Lung microvascular endothelial cell (primary cell): ENCODE measurements around the gene MNX1. TPM values are rescaled to one million over a fixed set of nuclear protein-coding genes. Genes with fewer than 3 reads are reported as not detected.
A peak's percentile ranks its signal among the peaks of the same experiment; 100 is the strongest.

Experiments
- DNase-seq, 2 donors: peaks; one replicate each; pipeline versions ENCODE4 v3.0.0 to v3.0.0-alpha.2; 2010; ENCODE audit warnings: low read depth in 2 of 2
- total RNA-seq: library from RNA; depleted of rRNA; stranded (reverse); fragments of >200 nt; gene quantifications from 2 replicates; pipeline ENCODE4 v1.2.1, GENCODE V29; 2014

MNX1 gene
- total RNA-seq, 1 donor from 2014 or later = not detected

- no peak for DNase-seq
Observed at GRCh38 chr7:156979711-156980110, 30.8 kb downstream of the MNX1 start.

GRCh38 chr7:156979007-156979606 is 31.4 kb downstream of the MNX1 start:
- DNase-seq = no peak

GRCh38 chr7:156975620-156976019 is 34.8 kb downstream of the MNX1 start:
- no peak for DNase-seq

GRCh38 chr7:156969972-156970420 is 40.5 kb downstream of the MNX1 start:
- DNase-seq = peak; percentile 8 to 34

- no peak for DNase-seq
Observed at GRCh38 chr7:156968183-156968582, 42.3 kb downstream of the MNX1 start.

- DNase-seq = no peak
Observed at GRCh38 chr7:156966387-156966786, 44.1 kb downstream of the MNX1 start.

- no peak for DNase-seq
Observed at GRCh38 chr7:156964971-156965370, 45.5 kb downstream of the MNX1 start.

GRCh38 chr7:156963472-156963871 is 47.0 kb downstream of the MNX1 start:
- DNase-seq = no peak

GRCh38 chr7:156962897-156963296 is 47.6 kb downstream of the MNX1 start:
- no peak for DNase-seq

- DNase-seq = no peak
Observed at GRCh38 chr7:156962145-156962544, 48.3 kb downstream of the MNX1 start.

- no peak for DNase-seq
Observed at GRCh38 chr7:156956727-156957126, 53.7 kb downstream of the MNX1 start.

GRCh38 chr7:156954941-156955340 is 55.5 kb downstream of the MNX1 start:
- DNase-seq = no peak

Other genes starting within 250 kb of the MNX1 start
- 95.2 and 125 TPM in 2 replicates for gene LMBR1, start 117.5 kb downstream of the MNX1 start, total RNA-seq
- gene NOM1, start 61.0 kb downstream of the MNX1 start, total RNA-seq = 15.1 and 16.8 TPM in 2 replicates
- 71.3 and 88.3 TPM in 2 replicates for gene UBE3C, start 128.3 kb upstream of the MNX1 start, total RNA-seq